ENCODE measurements around the gene TBC1D2B. TPM values are rescaled to one million over a fixed set of nuclear protein-coding genes. Genes with fewer than 3 reads are reported as not detected.

The TBC1D2B gene
- polyA plus RNA-seq, 1 donor from 2014 or later = 9.4 TPM

DNA sequence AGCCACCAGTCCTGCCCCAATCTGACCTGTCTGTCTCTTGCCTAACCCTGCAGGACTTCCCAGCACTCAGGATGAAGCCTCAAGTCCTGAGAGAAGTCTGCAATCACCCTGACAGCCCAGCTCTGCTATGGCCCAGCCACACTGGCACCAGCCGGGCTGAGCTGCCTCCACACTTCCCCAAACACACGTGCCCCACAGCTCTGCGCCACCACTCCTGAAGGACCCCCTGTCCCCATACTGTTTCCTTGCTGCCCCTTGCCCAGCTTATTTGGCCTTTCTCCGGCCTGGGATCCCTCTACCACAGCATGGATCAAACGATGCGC is 76.6 kb downstream of the TBC1D2B start:
- no peaks in the 10 kb centered on the region for H3K36me3 ChIP-seq (ENCODE audit: insufficient read depth, low read length)
- no peak overlapping the region for H2AFZ ChIP-seq (ENCODE audit: low read depth, low read length)
- no peaks in the 10 kb centered on the region for H3K9me2 ChIP-seq (ENCODE audit: insufficient read depth, low read length)
- H3K27ac ChIP-seq (ENCODE audit: low read length) = no peak overlapping the region
- no peak for TF ChIP-seq EP300 (conservative IDR thresholded peaks at IDR 0.05; ENCODE audit: poor library complexity, severe bottlenecking)
- TF ChIP-seq, protein P1, sequence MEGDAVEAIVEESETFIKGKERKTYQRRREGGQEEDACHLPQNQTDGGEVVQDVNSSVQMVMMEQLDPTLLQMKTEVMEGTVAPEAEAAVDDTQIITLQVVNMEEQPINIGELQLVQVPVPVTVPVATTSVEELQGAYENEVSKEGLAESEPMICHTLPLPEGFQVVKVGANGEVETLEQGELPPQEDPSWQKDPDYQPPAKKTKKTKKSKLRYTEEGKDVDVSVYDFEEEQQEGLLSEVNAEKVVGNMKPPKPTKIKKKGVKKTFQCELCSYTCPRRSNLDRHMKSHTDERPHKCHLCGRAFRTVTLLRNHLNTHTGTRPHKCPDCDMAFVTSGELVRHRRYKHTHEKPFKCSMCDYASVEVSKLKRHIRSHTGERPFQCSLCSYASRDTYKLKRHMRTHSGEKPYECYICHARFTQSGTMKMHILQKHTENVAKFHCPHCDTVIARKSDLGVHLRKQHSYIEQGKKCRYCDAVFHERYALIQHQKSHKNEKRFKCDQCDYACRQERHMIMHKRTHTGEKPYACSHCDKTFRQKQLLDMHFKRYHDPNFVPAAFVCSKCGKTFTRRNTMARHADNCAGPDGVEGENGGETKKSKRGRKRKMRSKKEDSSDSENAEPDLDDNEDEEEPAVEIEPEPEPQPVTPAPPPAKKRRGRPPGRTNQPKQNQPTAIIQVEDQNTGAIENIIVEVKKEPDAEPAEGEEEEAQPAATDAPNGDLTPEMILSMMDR (IDR thresholded peaks at IDR 0.05; ENCODE audit: poor library complexity, severe bottlenecking) = no peak
- TF ChIP-seq TAF1 (IDR thresholded peaks at IDR 0.05; ENCODE audit: low read depth) = no peak
- TF ChIP-seq, protein P2, sequence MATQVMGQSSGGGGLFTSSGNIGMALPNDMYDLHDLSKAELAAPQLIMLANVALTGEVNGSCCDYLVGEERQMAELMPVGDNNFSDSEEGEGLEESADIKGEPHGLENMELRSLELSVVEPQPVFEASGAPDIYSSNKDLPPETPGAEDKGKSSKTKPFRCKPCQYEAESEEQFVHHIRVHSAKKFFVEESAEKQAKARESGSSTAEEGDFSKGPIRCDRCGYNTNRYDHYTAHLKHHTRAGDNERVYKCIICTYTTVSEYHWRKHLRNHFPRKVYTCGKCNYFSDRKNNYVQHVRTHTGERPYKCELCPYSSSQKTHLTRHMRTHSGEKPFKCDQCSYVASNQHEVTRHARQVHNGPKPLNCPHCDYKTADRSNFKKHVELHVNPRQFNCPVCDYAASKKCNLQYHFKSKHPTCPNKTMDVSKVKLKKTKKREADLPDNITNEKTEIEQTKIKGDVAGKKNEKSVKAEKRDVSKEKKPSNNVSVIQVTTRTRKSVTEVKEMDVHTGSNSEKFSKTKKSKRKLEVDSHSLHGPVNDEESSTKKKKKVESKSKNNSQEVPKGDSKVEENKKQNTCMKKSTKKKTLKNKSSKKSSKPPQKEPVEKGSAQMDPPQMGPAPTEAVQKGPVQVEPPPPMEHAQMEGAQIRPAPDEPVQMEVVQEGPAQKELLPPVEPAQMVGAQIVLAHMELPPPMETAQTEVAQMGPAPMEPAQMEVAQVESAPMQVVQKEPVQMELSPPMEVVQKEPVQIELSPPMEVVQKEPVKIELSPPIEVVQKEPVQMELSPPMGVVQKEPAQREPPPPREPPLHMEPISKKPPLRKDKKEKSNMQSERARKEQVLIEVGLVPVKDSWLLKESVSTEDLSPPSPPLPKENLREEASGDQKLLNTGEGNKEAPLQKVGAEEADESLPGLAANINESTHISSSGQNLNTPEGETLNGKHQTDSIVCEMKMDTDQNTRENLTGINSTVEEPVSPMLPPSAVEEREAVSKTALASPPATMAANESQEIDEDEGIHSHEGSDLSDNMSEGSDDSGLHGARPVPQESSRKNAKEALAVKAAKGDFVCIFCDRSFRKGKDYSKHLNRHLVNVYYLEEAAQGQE (IDR thresholded peaks at IDR 0.05; ENCODE audit: borderline replicate concordance) = no peak
- TF ChIP-seq EZH2 (IDR thresholded peaks at IDR 0.05; ENCODE audit: borderline replicate concordance, insufficient read depth, low read length, poor library complexity, severe bottlenecking) = no peak
- TF ChIP-seq MXI1 (conservative IDR thresholded peaks at IDR 0.05; ENCODE audit: poor library complexity, severe bottlenecking) = no peak
- TF ChIP-seq POLR2AphosphoS5 (IDR thresholded peaks at IDR 0.05) = no peak
- no peaks in the 10 kb centered on the region for H3F3A ChIP-seq (ENCODE audit: insufficient read depth, low read length, poor library complexity, severe bottlenecking)
- H3K4me3 ChIP-seq (ENCODE audit: low read length) = no peak overlapping the region
- no peaks in the 10 kb centered on the region for H3K79me2 ChIP-seq (replicated peaks; ENCODE audit: insufficient read depth, low read length)
- H3K27me3 ChIP-seq (ENCODE audit: insufficient read depth, low read depth, low read length) = no peaks in the 10 kb centered on the region
- H3K9ac ChIP-seq (ENCODE audit: low read length) = no peak overlapping the region
- no peaks in the 10 kb centered on the region for H3K9me3 ChIP-seq (ENCODE audit: low read length)
- no peaks in the 10 kb centered on the region for H4K20me1 ChIP-seq (ENCODE audit: insufficient read depth)
- H3K4me2 ChIP-seq (ENCODE audit: low read length) = no peak overlapping the region

DNA sequence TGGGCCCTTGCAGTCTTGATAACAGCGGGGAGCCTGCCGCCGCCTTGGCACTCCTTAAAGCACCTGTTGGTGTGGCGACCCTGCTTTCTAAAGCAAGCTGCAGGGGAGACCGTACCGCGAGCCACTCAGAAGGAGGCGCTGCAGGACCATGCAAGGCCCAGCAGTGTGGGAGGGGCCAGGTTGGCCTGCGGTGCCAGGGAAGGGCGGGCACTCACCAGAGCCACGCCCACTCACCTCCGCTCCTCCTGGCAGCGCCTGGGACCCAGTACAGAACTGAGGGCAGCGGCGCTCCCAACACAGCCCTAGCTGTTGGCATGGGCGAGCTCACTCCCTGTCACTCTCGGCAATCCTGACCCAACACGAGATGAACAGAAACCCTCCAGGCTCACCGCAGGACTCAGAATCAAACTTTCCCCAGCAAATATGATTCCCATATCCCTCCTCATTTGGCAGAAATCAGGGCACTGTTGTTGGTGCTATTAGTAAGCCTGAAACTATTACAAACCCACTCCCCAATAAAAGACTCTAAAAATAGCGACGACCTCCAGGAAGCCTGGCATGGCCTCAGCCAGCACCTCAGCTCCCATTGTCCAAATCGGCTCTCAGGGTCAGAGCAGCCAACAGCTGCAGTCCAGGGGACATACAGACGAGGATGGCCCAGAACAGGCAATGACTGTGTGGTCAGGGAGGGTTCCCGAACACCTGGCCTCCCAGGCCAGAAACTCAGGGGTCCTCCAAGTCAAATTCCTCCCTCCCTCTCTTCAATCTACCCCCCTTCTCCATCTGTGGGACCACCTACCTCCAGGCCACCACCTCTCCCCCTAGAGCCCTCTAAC is 77.2 kb downstream of the TBC1D2B start:
- no peaks in the 10 kb centered on the region for H3F3A ChIP-seq (ENCODE audit: insufficient read depth, low read length, poor library complexity, severe bottlenecking)
- TF ChIP-seq, protein P1 (IDR thresholded peaks at IDR 0.05; ENCODE audit: poor library complexity, severe bottlenecking) = peak; percentile 19
- no peak for TF ChIP-seq SMC3 (conservative IDR thresholded peaks at IDR 0.05; ENCODE audit: poor library complexity)
- no peak for TF ChIP-seq EZH2 (IDR thresholded peaks at IDR 0.05; ENCODE audit: borderline replicate concordance, insufficient read depth, low read length, poor library complexity, severe bottlenecking)
- TF ChIP-seq, protein P2 (IDR thresholded peaks at IDR 0.05; ENCODE audit: borderline replicate concordance) = no peak
- no peaks in the 10 kb centered on the region for H3K36me3 ChIP-seq (ENCODE audit: insufficient read depth, low read length)
- H3K9ac ChIP-seq (ENCODE audit: low read length) = no peak overlapping the region
- no peak overlapping the region for H3K4me2 ChIP-seq (ENCODE audit: low read length)
- H3K79me2 ChIP-seq (replicated peaks; ENCODE audit: insufficient read depth, low read length) = no peaks in the 10 kb centered on the region
- H4K20me1 ChIP-seq (ENCODE audit: insufficient read depth) = no peaks in the 10 kb centered on the region
- no peak overlapping the region for H3K4me3 ChIP-seq (ENCODE audit: low read length)
- H3K9me3 ChIP-seq (ENCODE audit: low read length) = no peaks in the 10 kb centered on the region
- H3K9me2 ChIP-seq (ENCODE audit: insufficient read depth, low read length) = no peaks in the 10 kb centered on the region
- no peaks in the 10 kb centered on the region for H3K27me3 ChIP-seq (ENCODE audit: insufficient read depth, low read depth, low read length)
- H3K27ac ChIP-seq (ENCODE audit: low read length) = no peak overlapping the region
- H2AFZ ChIP-seq (ENCODE audit: low read depth, low read length) = no peak overlapping the region

Data from neural cell (in vitro differentiated cells).